Activated T-cell treated with anti-CD3 and anti-CD28 coated beads, Interleukin-2, amount 50 U/mL, for 24 hours (primary cell): ENCODE data around the gene JSRP1.

Experiments
- DNase-seq: peaks from one replicate; pipeline ENCODE4 v3.0.0-alpha.2; 2020
- H3K27ac Mint-ChIP-seq: 2 replicates; pipeline ENCODE4 v1.8.0; 2020; ENCODE audit warnings: mild to moderate bottlenecking, mixed read lengths
- H3K27me3 Mint-ChIP-seq: 2 replicates; pipeline ENCODE4 v1.8.0; 2020; ENCODE audit warnings: mixed read lengths
- H3K36me3 Mint-ChIP-seq: 2 replicates; pipeline ENCODE4 v1.8.0; 2020; ENCODE audit warnings: low read depth, mixed read lengths
- H3K4me1 Mint-ChIP-seq: 2 replicates; pipeline ENCODE4 v1.8.0; 2020; ENCODE audit warnings: low read depth, mixed read lengths
- H3K4me3 Mint-ChIP-seq: 2 replicates; pipeline ENCODE4 v1.8.0; 2020; ENCODE audit warnings: mild to moderate bottlenecking, moderate library complexity, mixed read lengths
- H3K9me3 Mint-ChIP-seq: 2 replicates; pipeline ENCODE4 v1.8.0; 2020; ENCODE audit warnings: mixed read lengths

Gene JSRP1

GRCh38 chr19:2228157-2229030 is 27.8 kb downstream of the JSRP1 start:
- H3K4me3 Mint-ChIP-seq: no peak overlapping the region
- H3K36me3 Mint-ChIP-seq: peaks cover 85% of the 10 kb centered on the region
- DNase-seq: no peak
- no peaks in the 10 kb centered on the region for H3K9me3 Mint-ChIP-seq
- H3K27ac Mint-ChIP-seq: peak overlapping the region; percentile 47
- H3K27me3 Mint-ChIP-seq: no peaks in the 10 kb centered on the region
- H3K4me1 Mint-ChIP-seq: peaks cover 13% of the 10 kb centered on the region

GRCh38 chr19:2227415-2228156 is 28.6 kb downstream of the JSRP1 start:
- no peaks in the 10 kb centered on the region for H3K27me3 Mint-ChIP-seq
- no peaks in the 10 kb centered on the region for H3K9me3 Mint-ChIP-seq
- H3K4me1 Mint-ChIP-seq: peaks cover 7% of the 10 kb centered on the region
- peaks cover 84% of the 10 kb centered on the region for H3K36me3 Mint-ChIP-seq
- H3K27ac Mint-ChIP-seq: no peak overlapping the region
- H3K4me3 Mint-ChIP-seq: no peak overlapping the region
- DNase-seq: no peak

GRCh38 chr19:2226840-2227360 is 29.3 kb downstream of the JSRP1 start:
- no peaks in the 10 kb centered on the region for H3K27me3 Mint-ChIP-seq
- peak overlapping the region; percentile 29 for H3K27ac Mint-ChIP-seq
- peaks cover 82% of the 10 kb centered on the region for H3K36me3 Mint-ChIP-seq
- H3K4me1 Mint-ChIP-seq: peaks cover 5% of the 10 kb centered on the region
- no peak overlapping the region for H3K4me3 Mint-ChIP-seq
- no peak for DNase-seq
- no peaks in the 10 kb centered on the region for H3K9me3 Mint-ChIP-seq

GRCh38 chr19:2226051-2226839 is 30.0 kb downstream of the JSRP1 start:
- Mint-ChIP-seq H3K27ac (peak overlapping the region; percentile 61), H3K27me3 (no peaks in the 10 kb centered on the region), H3K4me3 (no peak overlapping the region), H3K4me1 (peaks cover 5% of the 10 kb centered on the region), H3K36me3 (peaks cover 81% of the 10 kb centered on the region), H3K9me3 (no peaks in the 10 kb centered on the region)
- DNase-seq: no peak

- H3K9me3 Mint-ChIP-seq: no peaks in the 10 kb centered on the region
- peaks cover 5% of the 10 kb centered on the region for H3K4me1 Mint-ChIP-seq
- peaks cover 81% of the 10 kb centered on the region for H3K36me3 Mint-ChIP-seq
- H3K27me3 Mint-ChIP-seq: no peaks in the 10 kb centered on the region
- H3K4me3 Mint-ChIP-seq: no peak overlapping the region
- no peak for DNase-seq
- peak overlapping the region; percentile 61 for H3K27ac Mint-ChIP-seq
Measured at GRCh38 chr19:2225415-2226050, 30.7 kb downstream of the JSRP1 start.

- peaks cover 5% of the 10 kb centered on the region for H3K4me1 Mint-ChIP-seq
- H3K36me3 Mint-ChIP-seq: peaks cover 81% of the 10 kb centered on the region
- peak overlapping the region; percentile 78 for H3K27ac Mint-ChIP-seq
- no peak overlapping the region for H3K4me3 Mint-ChIP-seq
- H3K27me3 Mint-ChIP-seq: no peaks in the 10 kb centered on the region
- DNase-seq: no peak
- no peaks in the 10 kb centered on the region for H3K9me3 Mint-ChIP-seq
Measured at GRCh38 chr19:2224754-2225349, 31.4 kb downstream of the JSRP1 start.

GRCh38 chr19:2223959-2224358 is 32.3 kb downstream of the JSRP1 start:
- H3K4me3 Mint-ChIP-seq: no peak overlapping the region
- peaks cover 83% of the 10 kb centered on the region for H3K36me3 Mint-ChIP-seq
- DNase-seq: no peak
- H3K27me3 Mint-ChIP-seq: no peaks in the 10 kb centered on the region
- H3K27ac Mint-ChIP-seq: peak overlapping the region; percentile 78
- peaks cover 5% of the 10 kb centered on the region for H3K4me1 Mint-ChIP-seq
- no peaks in the 10 kb centered on the region for H3K9me3 Mint-ChIP-seq

- peaks cover 5% of the 10 kb centered on the region for H3K4me1 Mint-ChIP-seq
- no peaks in the 10 kb centered on the region for H3K27me3 Mint-ChIP-seq
- no peaks in the 10 kb centered on the region for H3K9me3 Mint-ChIP-seq
- H3K4me3 Mint-ChIP-seq: no peak overlapping the region
- H3K36me3 Mint-ChIP-seq: peaks cover 84% of the 10 kb centered on the region
- no peak overlapping the region for H3K27ac Mint-ChIP-seq
- DNase-seq: no peak
Measured at GRCh38 chr19:2223391-2223790, 32.8 kb downstream of the JSRP1 start.

GRCh38 chr19:2221918-2222317 is 34.3 kb downstream of the JSRP1 start:
- H3K27ac Mint-ChIP-seq: no peak overlapping the region
- no peak overlapping the region for H3K4me3 Mint-ChIP-seq
- H3K9me3 Mint-ChIP-seq: no peaks in the 10 kb centered on the region
- H3K36me3 Mint-ChIP-seq: peaks cover 87% of the 10 kb centered on the region
- no peak for DNase-seq
- H3K4me1 Mint-ChIP-seq: peaks cover 5% of the 10 kb centered on the region
- no peaks in the 10 kb centered on the region for H3K27me3 Mint-ChIP-seq

- no peaks in the 10 kb centered on the region for H3K9me3 Mint-ChIP-seq
- H3K4me1 Mint-ChIP-seq: peaks cover 5% of the 10 kb centered on the region
- peaks cover 91% of the 10 kb centered on the region for H3K36me3 Mint-ChIP-seq
- peak overlapping the region; percentile 68 for H3K27ac Mint-ChIP-seq
- DNase-seq: no peak
- no peaks in the 10 kb centered on the region for H3K27me3 Mint-ChIP-seq
- no peak overlapping the region for H3K4me3 Mint-ChIP-seq
Measured at GRCh38 chr19:2221250-2221831, 34.9 kb downstream of the JSRP1 start.

- Mint-ChIP-seq H3K36me3 (peaks cover 92% of the 10 kb centered on the region), H3K9me3 (no peaks in the 10 kb centered on the region), H3K4me3 (no peak overlapping the region), H3K4me1 (peaks cover 18% of the 10 kb centered on the region), H3K27me3 (no peaks in the 10 kb centered on the region), H3K27ac (no peak overlapping the region)
- DNase-seq: no peak
Measured at GRCh38 chr19:2219726-2220125, 36.5 kb downstream of the JSRP1 start.

- no peak for DNase-seq
- Mint-ChIP-seq H3K4me3 (no peak overlapping the region), H3K27ac (peak overlapping the region; percentile 45), H3K4me1 (peaks cover 21% of the 10 kb centered on the region), H3K36me3 (peaks cover 95% of the 10 kb centered on the region), H3K9me3 (no peaks in the 10 kb centered on the region), H3K27me3 (no peaks in the 10 kb centered on the region)
Measured at GRCh38 chr19:2217591-2217990, 38.6 kb downstream of the JSRP1 start.

- Mint-ChIP-seq H3K27ac (peak overlapping the region; percentile 45), H3K27me3 (no peaks in the 10 kb centered on the region), H3K36me3 (peaks cover 97% of the 10 kb centered on the region), H3K9me3 (no peaks in the 10 kb centered on the region), H3K4me1 (peaks cover 21% of the 10 kb centered on the region), H3K4me3 (no peak overlapping the region)
- no peak for DNase-seq
Measured at GRCh38 chr19:2216361-2217225, 39.6 kb downstream of the JSRP1 start.
